CD8-positive, alpha-beta memory T cell (primary cell): ENCODE measurements around the gene PRSS22. TPM values are rescaled to one million over a fixed set of nuclear protein-coding genes. Genes with fewer than 3 reads are reported as not detected.
"Not testable (repeated sequence)": the region's sequence is repeated elsewhere in the genome, so short reads cannot be mapped to it uniquely, and the experiment has no call there.

Experiments
- CTCF ChIA-PET: fragments of 350-600 bp; sonication (Branson Sonifier 250); formaldehyde crosslinking; loops from one replicate; lab custom pipeline; 2021; ENCODE audit warnings: antibody characterized with exemption; lab: Charles Lee
- POLR2A ChIA-PET: fragments of 350-600 bp; sonication (Branson Sonifier 250); formaldehyde crosslinking; loops from one replicate; lab custom pipeline; 2021; ENCODE audit warnings: antibody characterized with exemption; lab: Charles Lee
- DNase-seq, 5 donors: peaks; one replicate each; pipeline versions ENCODE4 v3.0.0 to v3.0.0-alpha.2; 2020 to 2022; ENCODE audit warnings: mixed read lengths in 1 of 5
- H3K27ac ChIP-seq: one replicate; pipeline ENCODE4 v1.7.0; 2013; ENCODE audit warnings: low read depth, mild to moderate bottlenecking, low read length, moderate library complexity
- H3K27me3 ChIP-seq: 2 replicates; pipeline ENCODE4 v1.7.0; 2013; ENCODE audit warnings: low read length, mild to moderate bottlenecking; ENCODE audit not compliant: insufficient read depth, poor library complexity, severe bottlenecking
- H3K36me3 ChIP-seq: 2 replicates; pipeline ENCODE4 v1.7.0; 2013; ENCODE audit warnings: mild to moderate bottlenecking, low read length, moderate library complexity; ENCODE audit not compliant: insufficient read depth
- H3K4me1 ChIP-seq: 2 replicates; pipeline ENCODE4 v1.7.0; 2013; ENCODE audit warnings: mild to moderate bottlenecking, low read length, moderate library complexity; ENCODE audit not compliant: insufficient read depth
- H3K4me3 ChIP-seq: 2 replicates; pipeline ENCODE4 v1.7.0; 2013; ENCODE audit warnings: mild to moderate bottlenecking, low read length
- H3K9me3 ChIP-seq: 2 replicates; pipeline ENCODE4 v1.7.0; 2013; ENCODE audit warnings: mild to moderate bottlenecking, low read length
- H3K27ac Mint-ChIP-seq, 8 donors: one replicate each; pipeline ENCODE4 v1.8.0; 2020 to 2021; ENCODE audit warnings: mixed read lengths in 8 of 8, mild to moderate bottlenecking in 6 of 8, inconsistent platforms in 3 of 8, moderate library complexity in 3 of 8
- H3K27me3 Mint-ChIP-seq, 2 donors: one replicate each; pipeline ENCODE4 v1.8.0; 2020 to 2021; ENCODE audit warnings: mixed read lengths in 2 of 2, mild to moderate bottlenecking in 1 of 2, moderate library complexity in 1 of 2
- H3K36me3 Mint-ChIP-seq, 3 donors: one replicate each; pipeline ENCODE4 v1.8.0; 2020 to 2021; ENCODE audit warnings: mixed read lengths in 3 of 3, inconsistent platforms in 1 of 3, mild to moderate bottlenecking in 1 of 3
- H3K4me1 Mint-ChIP-seq, 3 donors: one replicate each; pipeline ENCODE4 v1.8.0; 2020 to 2021; ENCODE audit warnings: mixed read lengths in 3 of 3, inconsistent platforms in 1 of 3, mild to moderate bottlenecking in 1 of 3
- H3K4me3 Mint-ChIP-seq, 7 donors: one replicate each; pipeline ENCODE4 v1.8.0; 2020 to 2021; ENCODE audit warnings: mixed read lengths in 7 of 7, mild to moderate bottlenecking in 6 of 7, moderate library complexity in 4 of 7, inconsistent platforms in 2 of 7
- H3K9me3 Mint-ChIP-seq, 5 donors: one replicate each; pipeline ENCODE4 v1.8.0; 2020 to 2022; ENCODE audit warnings: mixed read lengths in 5 of 5, mild to moderate bottlenecking in 3 of 5, moderate library complexity in 2 of 5, inconsistent platforms in 1 of 5
- polyA plus RNA-seq: library from polyadenylated mRNA; unstranded; fragments of 300-500 nt; fragmentation: Illumina TruSeq; gene quantifications from one replicate; pipeline ENCODE4 v1.2.3, GENCODE V29; 2021
- total RNA-seq, 2 experiments: library from RNA; stranded (reverse); gene quantifications; one replicate each; pipeline ENCODE4 v1.2.3, GENCODE V29; 2021

PRSS22 gene, protein sequence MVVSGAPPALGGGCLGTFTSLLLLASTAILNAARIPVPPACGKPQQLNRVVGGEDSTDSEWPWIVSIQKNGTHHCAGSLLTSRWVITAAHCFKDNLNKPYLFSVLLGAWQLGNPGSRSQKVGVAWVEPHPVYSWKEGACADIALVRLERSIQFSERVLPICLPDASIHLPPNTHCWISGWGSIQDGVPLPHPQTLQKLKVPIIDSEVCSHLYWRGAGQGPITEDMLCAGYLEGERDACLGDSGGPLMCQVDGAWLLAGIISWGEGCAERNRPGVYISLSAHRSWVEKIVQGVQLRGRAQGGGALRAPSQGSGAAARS
- total RNA-seq (not detected), polyA plus RNA-seq (not detected)

GRCh38 chr16:2857451-2858244, at the start of gene PRSS22:
Gene PRSS22 (minus strand): TSS chr16:2858170. CDS start chr16:2858104, 66 bp downstream.
- H3K9me3 Mint-ChIP-seq = peaks cover 4 to 15% (median 7%) of the 10 kb centered on the region in 5 donors
- Histone ChIP-seq H3K4me3 (peak within 1 kb of the TSS; percentile 26), H3K9me3 (no peaks in the 10 kb centered on the region), H3K4me1 (peaks cover 16% of the 10 kb centered on the region), H3K27me3 (no peaks in the 10 kb centered on the region), H3K36me3 (no peaks in the 10 kb centered on the region), H3K27ac (no peak within 1 kb of the TSS)
- peak in 1 of 5 donors; percentile 20 for DNase-seq
- H3K27me3 Mint-ChIP-seq = peaks cover 7 to 15% of the 10 kb centered on the region in 2 donors
- H3K4me1 Mint-ChIP-seq = peaks cover 4 to 12% (median 5%) of the 10 kb centered on the region in 3 donors
- H3K4me3 Mint-ChIP-seq = peak within 1 kb of the TSS; percentile 72 to 97 (median 89)
- CTCF ChIA-PET = interaction anchor here (1.7 kb wide), 1 partner anchor 10 kb away, joined by 11 read pairs; no protein-coding TSS in a partner anchor
- H3K27ac Mint-ChIP-seq = peak within 1 kb of the TSS in 7 of 8 donors; percentile 49 to 96 (median 92)
- H3K36me3 Mint-ChIP-seq = peaks cover 0 to 13% (median 9%) of the 10 kb centered on the region in 3 donors
- POLR2A ChIA-PET = no interaction called here

- H3K27ac Mint-ChIP-seq = peak overlapping the region in 6 of 8 donors; percentile 21 to 88 (median 75)
- peaks cover 14% of the 10 kb centered on the region for H3K4me1 ChIP-seq
- peak; percentile 45 to 71 (median 52) for DNase-seq
- H3K36me3 Mint-ChIP-seq, H3K9me3 Mint-ChIP-seq, H3K36me3 ChIP-seq, H3K27me3 Mint-ChIP-seq, H3K9me3 ChIP-seq, POLR2A ChIA-PET, H3K4me3 ChIP-seq, H3K27me3 ChIP-seq, H3K27ac ChIP-seq: not testable (repeated sequence)
- peak overlapping the region in 3 of 7 donors; percentile 36 to 54 (median 37) for H3K4me3 Mint-ChIP-seq
- peaks cover 28 to 41% (median 33%) of the 10 kb centered on the region in 3 donors for H3K4me1 Mint-ChIP-seq
- CTCF ChIA-PET = interaction anchor here (0.9 to 2.4 kb wide), 6 partner anchors 8 to 32 kb away, joined by 3 to 10 read pairs (median 4); partner anchors contain the start of gene FLYWCH2
Observed at GRCh38 chr16:2907084-2907753, 49.2 kb upstream of the PRSS22 start.

DNA sequence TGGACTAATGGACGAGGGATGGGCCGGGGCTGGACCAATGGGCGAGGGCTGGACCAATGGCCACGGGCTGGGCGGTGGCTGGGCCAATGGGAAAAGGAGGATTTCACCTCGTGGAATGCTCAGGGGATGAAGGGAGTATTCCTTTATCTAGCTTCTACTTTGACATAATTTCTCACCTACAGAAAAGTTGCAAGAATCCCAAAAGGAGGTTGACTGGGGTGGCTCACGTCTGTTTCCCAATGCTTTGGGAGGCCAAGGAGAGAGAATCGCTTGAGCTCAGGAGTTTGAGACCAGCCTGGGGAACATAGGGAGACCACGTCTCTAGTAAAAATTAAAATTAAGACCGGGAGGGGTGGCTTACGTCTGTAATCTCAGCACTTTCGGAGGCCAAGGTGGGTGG, 48.0 kb upstream of the PRSS22 start:
- H3K4me3 Mint-ChIP-seq = peak overlapping the region; percentile 88 to 96 (median 92)
- H3K36me3 Mint-ChIP-seq = peaks cover 0 to 2% (median 0%) of the 10 kb centered on the region in 3 donors
- H3K9me3 Mint-ChIP-seq = no peaks in the 10 kb centered on the region
- ChIA-PET POLR2A (interaction anchor here (0.5 to 1.2 kb wide), 3 partner anchors 11 to 127 kb away, joined by 3 to 6 read pairs (median 4); partner anchors contain the start of gene FLYWCH2), CTCF (interaction anchor here (0.7 to 2.4 kb wide), 5 partner anchors 9 to 67 kb away, joined by 3 to 10 read pairs (median 3); partner anchors contain the start of gene FLYWCH2)
- peaks cover 23 to 33% (median 26%) of the 10 kb centered on the region in 3 donors for H3K4me1 Mint-ChIP-seq
- Histone ChIP-seq H3K9me3 (no peaks in the 10 kb centered on the region), H3K27ac (no peak overlapping the region), H3K4me3 (peak overlapping the region; percentile 46), H3K27me3 (no peaks in the 10 kb centered on the region), H3K36me3 (no peaks in the 10 kb centered on the region), H3K4me1 (peaks cover 10% of the 10 kb centered on the region)
- H3K27ac Mint-ChIP-seq = peak overlapping the region in 7 of 8 donors; percentile 65 to 88 (median 87)
- no peak for DNase-seq
- peaks cover 0 to 2% of the 10 kb centered on the region in 2 donors for H3K27me3 Mint-ChIP-seq

DNA sequence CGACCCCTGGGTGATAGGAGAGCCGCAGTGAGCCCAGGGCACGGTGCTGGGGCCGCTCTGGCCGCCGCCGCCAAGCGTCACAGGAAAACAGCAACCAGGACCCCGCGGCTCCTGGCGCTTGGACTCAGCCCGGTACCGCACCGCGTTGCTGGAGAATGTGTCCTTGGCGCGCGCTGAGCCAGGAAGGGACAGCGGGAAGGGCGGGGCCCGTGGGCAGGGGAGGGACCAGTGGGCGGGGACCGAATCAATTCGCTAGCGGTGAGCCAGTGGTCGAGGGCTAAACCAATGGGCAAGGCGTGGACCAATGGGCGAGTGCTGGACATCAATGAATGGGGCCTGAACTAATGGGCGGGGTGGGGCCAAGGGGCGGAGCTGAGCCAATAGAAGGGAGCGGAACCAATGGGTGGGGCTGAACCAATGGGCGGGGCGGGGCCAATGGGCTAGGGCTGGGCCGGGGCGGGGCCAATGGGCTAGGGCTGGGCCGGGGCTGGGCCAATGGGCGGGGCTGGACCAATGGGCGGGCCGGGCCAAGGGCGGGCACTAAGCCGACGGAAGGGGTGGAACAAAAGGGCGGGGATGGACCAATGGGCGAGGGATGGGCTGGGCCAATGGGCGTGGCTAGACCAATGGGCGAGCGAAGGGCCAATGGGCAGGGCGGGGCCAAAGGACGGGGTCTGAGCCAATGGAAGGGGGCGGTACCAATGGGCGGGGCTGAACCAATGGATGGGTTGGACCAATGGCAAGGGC, 47.4 kb upstream of the PRSS22 start:
- DNase-seq = peak; percentile 84 to 89 (median 89)
- H3K36me3 Mint-ChIP-seq = peaks cover 0 to 2% (median 0%) of the 10 kb centered on the region in 3 donors
- no peaks in the 10 kb centered on the region for H3K9me3 Mint-ChIP-seq
- H3K27me3 Mint-ChIP-seq = peaks cover 0 to 2% of the 10 kb centered on the region in 2 donors
- Histone ChIP-seq H3K9me3 (no peaks in the 10 kb centered on the region), H3K27me3 (no peaks in the 10 kb centered on the region), H3K4me3 (peak overlapping the region; percentile 73), H3K36me3 (no peaks in the 10 kb centered on the region), H3K4me1 (peaks cover 10% of the 10 kb centered on the region), H3K27ac (peak overlapping the region; percentile 74)
- H3K4me1 Mint-ChIP-seq = peaks cover 23 to 28% (median 26%) of the 10 kb centered on the region in 3 donors
- H3K4me3 Mint-ChIP-seq = peak overlapping the region; percentile 88 to 96 (median 92)
- POLR2A ChIA-PET = interaction anchor here (0.5 to 1.2 kb wide), 2 partner anchors 12 to 23 kb away, joined by 4 to 6 read pairs; partner anchors contain the start of gene FLYWCH2
- CTCF ChIA-PET = interaction anchor here (0.7 to 2.4 kb wide), 3 partner anchors 22 to 66 kb away, joined by 3 to 10 read pairs (median 10); partner anchors contain the start of gene FLYWCH2
- peak overlapping the region in 7 of 8 donors; percentile 72 to 88 (median 87) for H3K27ac Mint-ChIP-seq

DNA sequence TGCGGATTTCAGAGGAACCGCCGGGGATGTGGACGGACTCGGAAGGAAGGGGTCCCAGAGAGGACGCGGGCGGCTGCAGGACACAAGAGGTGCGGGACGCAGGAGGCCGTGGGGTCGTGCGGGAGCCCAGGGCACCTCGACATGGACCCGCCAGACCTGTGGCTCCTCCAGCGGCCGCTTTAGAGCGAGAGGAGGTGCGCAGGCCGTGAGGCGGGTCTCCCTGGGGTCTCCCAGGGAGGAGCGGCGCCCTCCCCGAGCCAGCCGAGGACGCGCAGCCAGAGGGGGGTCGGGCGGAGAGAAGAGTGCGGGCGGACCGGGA, 46.9 kb upstream of the PRSS22 start:
- CTCF ChIA-PET = no interaction called here
- H3K4me3 Mint-ChIP-seq = peak overlapping the region; percentile 88 to 96 (median 92)
- H3K9me3 Mint-ChIP-seq = no peaks in the 10 kb centered on the region
- no peaks in the 10 kb centered on the region for H3K9me3 ChIP-seq
- peaks cover 10% of the 10 kb centered on the region for H3K4me1 ChIP-seq
- peaks cover 23 to 28% (median 26%) of the 10 kb centered on the region in 3 donors for H3K4me1 Mint-ChIP-seq
- peaks cover 0 to 2% (median 0%) of the 10 kb centered on the region in 3 donors for H3K36me3 Mint-ChIP-seq
- peak overlapping the region; percentile 74 for H3K27ac ChIP-seq
- peak overlapping the region; percentile 73 for H3K4me3 ChIP-seq
- H3K27ac Mint-ChIP-seq = peak overlapping the region; percentile 54 to 94 (median 88)
- POLR2A ChIA-PET = interaction anchor here (1.2 kb wide), 1 partner anchor 22 kb away, joined by 6 read pairs; the partner anchor contains the start of gene FLYWCH2
- peaks cover 0 to 2% of the 10 kb centered on the region in 2 donors for H3K27me3 Mint-ChIP-seq
- no peaks in the 10 kb centered on the region for H3K27me3 ChIP-seq
- peak in 1 of 5 donors; percentile 33 for DNase-seq
- H3K36me3 ChIP-seq = no peaks in the 10 kb centered on the region

GRCh38 chr16:2904100-2904921, 46.3 kb upstream of the PRSS22 start:
- no peaks in the 10 kb centered on the region for H3K36me3 ChIP-seq
- no peaks in the 10 kb centered on the region for H3K9me3 ChIP-seq
- ChIA-PET CTCF (interaction anchor here (0.5 to 2.5 kb wide), 3 partner anchors 16 to 61 kb away, joined by 3 to 13 read pairs (median 11); no protein-coding TSS in a partner anchor), POLR2A (no interaction called here)
- peak overlapping the region; percentile 54 to 94 (median 88) for H3K27ac Mint-ChIP-seq
- peak overlapping the region; percentile 74 for H3K27ac ChIP-seq
- H3K27me3 Mint-ChIP-seq = peaks cover 0 to 2% of the 10 kb centered on the region in 2 donors
- H3K4me3 Mint-ChIP-seq = peak overlapping the region; percentile 88 to 96 (median 92)
- no peaks in the 10 kb centered on the region for H3K27me3 ChIP-seq
- H3K4me1 Mint-ChIP-seq = peaks cover 23 to 28% (median 26%) of the 10 kb centered on the region in 3 donors
- H3K4me3 ChIP-seq = peak overlapping the region; percentile 73
- H3K36me3 Mint-ChIP-seq = peaks cover 0 to 2% (median 0%) of the 10 kb centered on the region in 3 donors
- peak; percentile 72 to 82 (median 74) for DNase-seq
- no peaks in the 10 kb centered on the region for H3K9me3 Mint-ChIP-seq
- peaks cover 10% of the 10 kb centered on the region for H3K4me1 ChIP-seq
